ENCODE data around the gene DNPH1.

- no peak for TF ChIP-seq CTCF (IDR thresholded peaks at IDR 0.05 in 4 of 5, conservative IDR thresholded peaks at IDR 0.05 in 1 of 5)
- TF ChIP-seq POLR2A (IDR thresholded peaks at IDR 0.05) = no peak
These were observed 6.6 kb upstream of the DNPH1 start for GRCh38 chr6:43235841-43236240.
